GM23338 (cell line): ENCODE data around the gene CPNE6.

ENCODE experiments used
- CREB1 ChIP-seq: fragments of 250-450 bp; sonication (Bioruptor Pico); IDR thresholded peaks from 2 replicates; pipeline ENCODE4 v1.5.0; 2020; ENCODE audit warnings: low read depth, mild to moderate bottlenecking, moderate library complexity
- EZH2 ChIP-seq: fragments of 200-600 bp; sonication (generic); IDR thresholded peaks from one replicate; pipeline ENCODE4 v1.8.0; 2017; ENCODE audit warnings: antibody characterized with exemption, mild to moderate bottlenecking, low read depth; ENCODE audit not compliant: unreplicated experiment
- EZH2phosphoT487 ChIP-seq: fragments of 200-600 bp; sonication (generic); IDR thresholded peaks from one replicate; pipeline ENCODE4 v1.8.1; 2018; ENCODE audit warnings: antibody characterized with exemption; ENCODE audit not compliant: unreplicated experiment
- JUNB ChIP-seq: IDR thresholded peaks from one replicate; pipeline ENCODE4 v1.6.1; 2016; ENCODE audit warnings: antibody characterized with exemption; ENCODE audit not compliant: unreplicated experiment
- POLR2AphosphoS5 ChIP-seq: IDR thresholded peaks from 2 replicates; pipeline ENCODE4 v1.6.1; 2016; ENCODE audit warnings: antibody characterized with exemption, low read depth
- ZNF114 ChIP-seq: fragments of 250-450 bp; sonication (Bioruptor Pico); IDR thresholded peaks from 2 replicates; pipeline ENCODE4 v1.5.0; 2020; ENCODE audit warnings: mild to moderate bottlenecking, moderate library complexity
- ZNF331 ChIP-seq: fragments of 250-450 bp; sonication (Bioruptor Pico); IDR thresholded peaks from 2 replicates; pipeline ENCODE4 v1.5.0; 2020; ENCODE audit warnings: low read depth, mild to moderate bottlenecking, moderate library complexity
- TF ChIP-seq, protein P1 (sequence below), 2 experiments: fragments of 200-600 bp in 1 of 2; sonication (generic) in 1 of 2; conservative IDR thresholded peaks; 2 replicates each; pipeline versions ENCODE4 v1.5.1 to v1.6.1; 2016 to 2017; ENCODE audit warnings: antibody characterized with exemption in 2 of 2, low read depth in 2 of 2, mild to moderate bottlenecking in 2 of 2, moderate library complexity in 1 of 2
- TF ChIP-seq, protein P2 (sequence below): IDR thresholded peaks from one replicate; pipeline ENCODE4 v1.6.1; 2018; ENCODE audit warnings: antibody characterized with exemption; ENCODE audit not compliant: unreplicated experiment
- TF ChIP-seq, protein P3 (sequence below): fragments of 250-450 bp; sonication (Bioruptor Pico); IDR thresholded peaks from 2 replicates; pipeline ENCODE4 v1.5.0; 2020; ENCODE audit warnings: mild to moderate bottlenecking, moderate library complexity
- TF ChIP-seq, protein P4 (sequence below): IDR thresholded peaks from 2 replicates; pipeline ENCODE4 v1.6.1; 2016; ENCODE audit warnings: antibody characterized with exemption

DNA sequence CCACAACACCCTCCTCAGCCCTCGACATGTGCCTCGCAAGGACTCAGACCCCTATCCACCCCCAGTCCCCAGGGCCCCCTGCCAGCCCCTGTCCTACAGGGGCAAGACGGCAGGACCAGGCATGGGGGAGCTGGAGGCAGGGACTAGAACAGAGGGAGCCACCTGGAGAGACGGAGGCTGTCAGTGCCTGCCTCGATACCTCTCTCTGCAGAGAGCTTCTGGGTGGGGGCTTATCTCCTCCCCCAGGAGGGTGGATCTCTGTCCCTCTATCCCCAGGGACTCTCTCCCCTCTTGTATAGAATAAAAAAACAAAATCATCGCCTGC, 2.0 kb upstream of the CPNE6 start:
- TF ChIP-seq, protein P1, sequence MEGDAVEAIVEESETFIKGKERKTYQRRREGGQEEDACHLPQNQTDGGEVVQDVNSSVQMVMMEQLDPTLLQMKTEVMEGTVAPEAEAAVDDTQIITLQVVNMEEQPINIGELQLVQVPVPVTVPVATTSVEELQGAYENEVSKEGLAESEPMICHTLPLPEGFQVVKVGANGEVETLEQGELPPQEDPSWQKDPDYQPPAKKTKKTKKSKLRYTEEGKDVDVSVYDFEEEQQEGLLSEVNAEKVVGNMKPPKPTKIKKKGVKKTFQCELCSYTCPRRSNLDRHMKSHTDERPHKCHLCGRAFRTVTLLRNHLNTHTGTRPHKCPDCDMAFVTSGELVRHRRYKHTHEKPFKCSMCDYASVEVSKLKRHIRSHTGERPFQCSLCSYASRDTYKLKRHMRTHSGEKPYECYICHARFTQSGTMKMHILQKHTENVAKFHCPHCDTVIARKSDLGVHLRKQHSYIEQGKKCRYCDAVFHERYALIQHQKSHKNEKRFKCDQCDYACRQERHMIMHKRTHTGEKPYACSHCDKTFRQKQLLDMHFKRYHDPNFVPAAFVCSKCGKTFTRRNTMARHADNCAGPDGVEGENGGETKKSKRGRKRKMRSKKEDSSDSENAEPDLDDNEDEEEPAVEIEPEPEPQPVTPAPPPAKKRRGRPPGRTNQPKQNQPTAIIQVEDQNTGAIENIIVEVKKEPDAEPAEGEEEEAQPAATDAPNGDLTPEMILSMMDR (conservative IDR thresholded peaks at IDR 0.05; ENCODE audit: low read depth in 2 of 2): no peak
- TF ChIP-seq JUNB: no peak
- no peak for TF ChIP-seq EZH2phosphoT487
- no peak for TF ChIP-seq EZH2
- TF ChIP-seq, protein P2, sequence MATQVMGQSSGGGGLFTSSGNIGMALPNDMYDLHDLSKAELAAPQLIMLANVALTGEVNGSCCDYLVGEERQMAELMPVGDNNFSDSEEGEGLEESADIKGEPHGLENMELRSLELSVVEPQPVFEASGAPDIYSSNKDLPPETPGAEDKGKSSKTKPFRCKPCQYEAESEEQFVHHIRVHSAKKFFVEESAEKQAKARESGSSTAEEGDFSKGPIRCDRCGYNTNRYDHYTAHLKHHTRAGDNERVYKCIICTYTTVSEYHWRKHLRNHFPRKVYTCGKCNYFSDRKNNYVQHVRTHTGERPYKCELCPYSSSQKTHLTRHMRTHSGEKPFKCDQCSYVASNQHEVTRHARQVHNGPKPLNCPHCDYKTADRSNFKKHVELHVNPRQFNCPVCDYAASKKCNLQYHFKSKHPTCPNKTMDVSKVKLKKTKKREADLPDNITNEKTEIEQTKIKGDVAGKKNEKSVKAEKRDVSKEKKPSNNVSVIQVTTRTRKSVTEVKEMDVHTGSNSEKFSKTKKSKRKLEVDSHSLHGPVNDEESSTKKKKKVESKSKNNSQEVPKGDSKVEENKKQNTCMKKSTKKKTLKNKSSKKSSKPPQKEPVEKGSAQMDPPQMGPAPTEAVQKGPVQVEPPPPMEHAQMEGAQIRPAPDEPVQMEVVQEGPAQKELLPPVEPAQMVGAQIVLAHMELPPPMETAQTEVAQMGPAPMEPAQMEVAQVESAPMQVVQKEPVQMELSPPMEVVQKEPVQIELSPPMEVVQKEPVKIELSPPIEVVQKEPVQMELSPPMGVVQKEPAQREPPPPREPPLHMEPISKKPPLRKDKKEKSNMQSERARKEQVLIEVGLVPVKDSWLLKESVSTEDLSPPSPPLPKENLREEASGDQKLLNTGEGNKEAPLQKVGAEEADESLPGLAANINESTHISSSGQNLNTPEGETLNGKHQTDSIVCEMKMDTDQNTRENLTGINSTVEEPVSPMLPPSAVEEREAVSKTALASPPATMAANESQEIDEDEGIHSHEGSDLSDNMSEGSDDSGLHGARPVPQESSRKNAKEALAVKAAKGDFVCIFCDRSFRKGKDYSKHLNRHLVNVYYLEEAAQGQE: no peak
- TF ChIP-seq CREB1 (CRISPR knock-in tag): no peak
- TF ChIP-seq POLR2AphosphoS5: no peak
- TF ChIP-seq, protein P3, sequence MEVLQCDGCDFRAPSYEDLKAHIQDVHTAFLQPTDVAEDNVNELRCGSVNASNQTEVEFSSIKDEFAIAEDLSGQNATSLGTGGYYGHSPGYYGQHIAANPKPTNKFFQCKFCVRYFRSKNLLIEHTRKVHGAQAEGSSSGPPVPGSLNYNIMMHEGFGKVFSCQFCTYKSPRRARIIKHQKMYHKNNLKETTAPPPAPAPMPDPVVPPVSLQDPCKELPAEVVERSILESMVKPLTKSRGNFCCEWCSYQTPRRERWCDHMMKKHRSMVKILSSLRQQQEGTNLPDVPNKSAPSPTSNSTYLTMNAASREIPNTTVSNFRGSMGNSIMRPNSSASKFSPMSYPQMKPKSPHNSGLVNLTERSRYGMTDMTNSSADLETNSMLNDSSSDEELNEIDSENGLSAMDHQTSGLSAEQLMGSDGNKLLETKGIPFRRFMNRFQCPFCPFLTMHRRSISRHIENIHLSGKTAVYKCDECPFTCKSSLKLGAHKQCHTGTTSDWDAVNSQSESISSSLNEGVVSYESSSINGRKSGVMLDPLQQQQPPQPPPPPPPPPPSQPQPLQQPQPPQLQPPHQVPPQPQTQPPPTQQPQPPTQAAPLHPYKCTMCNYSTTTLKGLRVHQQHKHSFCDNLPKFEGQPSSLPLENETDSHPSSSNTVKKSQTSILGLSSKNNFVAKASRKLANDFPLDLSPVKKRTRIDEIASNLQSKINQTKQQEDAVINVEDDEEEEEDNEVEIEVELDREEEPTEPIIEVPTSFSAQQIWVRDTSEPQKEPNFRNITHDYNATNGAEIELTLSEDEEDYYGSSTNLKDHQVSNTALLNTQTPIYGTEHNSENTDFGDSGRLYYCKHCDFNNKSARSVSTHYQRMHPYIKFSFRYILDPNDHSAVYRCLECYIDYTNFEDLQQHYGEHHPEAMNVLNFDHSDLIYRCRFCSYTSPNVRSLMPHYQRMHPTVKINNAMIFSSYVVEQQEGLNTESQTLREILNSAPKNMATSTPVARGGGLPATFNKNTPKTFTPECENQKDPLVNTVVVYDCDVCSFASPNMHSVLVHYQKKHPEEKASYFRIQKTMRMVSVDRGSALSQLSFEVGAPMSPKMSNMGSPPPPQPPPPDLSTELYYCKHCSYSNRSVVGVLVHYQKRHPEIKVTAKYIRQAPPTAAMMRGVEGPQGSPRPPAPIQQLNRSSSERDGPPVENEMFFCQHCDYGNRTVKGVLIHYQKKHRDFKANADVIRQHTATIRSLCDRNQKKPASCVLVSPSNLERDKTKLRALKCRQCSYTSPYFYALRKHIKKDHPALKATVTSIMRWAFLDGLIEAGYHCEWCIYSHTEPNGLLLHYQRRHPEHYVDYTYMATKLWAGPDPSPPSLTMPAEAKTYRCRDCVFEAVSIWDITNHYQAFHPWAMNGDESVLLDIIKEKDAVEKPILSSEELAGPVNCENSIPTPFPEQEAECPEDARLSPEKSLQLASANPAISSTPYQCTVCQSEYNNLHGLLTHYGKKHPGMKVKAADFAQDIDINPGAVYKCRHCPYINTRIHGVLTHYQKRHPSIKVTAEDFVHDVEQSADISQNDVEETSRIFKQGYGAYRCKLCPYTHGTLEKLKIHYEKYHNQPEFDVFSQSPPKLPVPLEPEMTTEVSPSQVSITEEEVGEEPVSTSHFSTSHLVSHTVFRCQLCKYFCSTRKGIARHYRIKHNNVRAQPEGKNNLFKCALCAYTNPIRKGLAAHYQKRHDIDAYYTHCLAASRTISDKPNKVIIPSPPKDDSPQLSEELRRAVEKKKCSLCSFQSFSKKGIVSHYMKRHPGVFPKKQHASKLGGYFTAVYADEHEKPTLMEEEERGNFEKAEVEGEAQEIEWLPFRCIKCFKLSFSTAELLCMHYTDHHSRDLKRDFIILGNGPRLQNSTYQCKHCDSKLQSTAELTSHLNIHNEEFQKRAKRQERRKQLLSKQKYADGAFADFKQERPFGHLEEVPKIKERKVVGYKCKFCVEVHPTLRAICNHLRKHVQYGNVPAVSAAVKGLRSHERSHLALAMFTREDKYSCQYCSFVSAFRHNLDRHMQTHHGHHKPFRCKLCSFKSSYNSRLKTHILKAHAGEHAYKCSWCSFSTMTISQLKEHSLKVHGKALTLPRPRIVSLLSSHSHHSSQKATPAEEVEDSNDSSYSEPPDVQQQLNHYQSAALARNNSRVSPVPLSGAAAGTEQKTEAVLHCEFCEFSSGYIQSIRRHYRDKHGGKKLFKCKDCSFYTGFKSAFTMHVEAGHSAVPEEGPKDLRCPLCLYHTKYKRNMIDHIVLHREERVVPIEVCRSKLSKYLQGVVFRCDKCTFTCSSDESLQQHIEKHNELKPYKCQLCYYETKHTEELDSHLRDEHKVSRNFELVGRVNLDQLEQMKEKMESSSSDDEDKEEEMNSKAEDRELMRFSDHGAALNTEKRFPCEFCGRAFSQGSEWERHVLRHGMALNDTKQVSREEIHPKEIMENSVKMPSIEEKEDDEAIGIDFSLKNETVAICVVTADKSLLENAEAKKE (CRISPR knock-in tag): no peak
- no peak for TF ChIP-seq ZNF331 (CRISPR knock-in tag)
- TF ChIP-seq, protein P4, sequence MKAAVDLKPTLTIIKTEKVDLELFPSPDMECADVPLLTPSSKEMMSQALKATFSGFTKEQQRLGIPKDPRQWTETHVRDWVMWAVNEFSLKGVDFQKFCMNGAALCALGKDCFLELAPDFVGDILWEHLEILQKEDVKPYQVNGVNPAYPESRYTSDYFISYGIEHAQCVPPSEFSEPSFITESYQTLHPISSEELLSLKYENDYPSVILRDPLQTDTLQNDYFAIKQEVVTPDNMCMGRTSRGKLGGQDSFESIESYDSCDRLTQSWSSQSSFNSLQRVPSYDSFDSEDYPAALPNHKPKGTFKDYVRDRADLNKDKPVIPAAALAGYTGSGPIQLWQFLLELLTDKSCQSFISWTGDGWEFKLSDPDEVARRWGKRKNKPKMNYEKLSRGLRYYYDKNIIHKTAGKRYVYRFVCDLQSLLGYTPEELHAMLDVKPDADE: no peak
- TF ChIP-seq ZNF114: no peak
